ENCODE results near the gene NFE2L2. TPM values are rescaled to one million over a fixed set of nuclear protein-coding genes. Genes with fewer than 3 reads are reported as not detected.

The NFE2L2 gene
- polyA plus RNA-seq, 1 of the 3 experiments (the other 2 are of a cell fraction): 40.9 TPM

- 95% methylated on average over 5 of the region's 5 CpGs for WGBS (ENCODE audit: low lambda C conversion rate)
These were observed 18.5 kb upstream of the NFE2L2 start for GRCh38 chr2:177282787-177283572.

GRCh38 chr2:177282181-177282641 is 17.7 kb upstream of the NFE2L2 start:
- Histone ChIP-seq H3K4me3 (ENCODE audit: low read depth in 2 of 2, low read length in 1 of 2) (no peak overlapping the region), H3K27ac (ENCODE audit: low read depth in 2 of 2, low read length in 1 of 2) (peak overlapping the region in 1 of 2 experiments; percentile 11; a peak in 1 of 4 replicates), H3K4me1 (ENCODE audit: control insufficient read depth in 1 of 2, insufficient read depth in 2 of 2, low read depth in 1 of 2, low read length in 1 of 2) (peaks cover 4 to 14% of the 10 kb centered on the region in 2 experiments; a peak in 2 of 4 replicates), H2AFZ (ENCODE audit: low read depth) (no peak overlapping the region), H3F3A (replicated peaks; ENCODE audit: insufficient read depth) (no peaks in the 10 kb centered on the region), H3K4me2 (no peak overlapping the region; the same call in 1 of the 2 replicates), H4K20me1 (ENCODE audit: insufficient read depth) (no peaks in the 10 kb centered on the region), H3K9me2 (no peaks in the 10 kb centered on the region), H3K27me3 (ENCODE audit: insufficient read depth) (no peaks in the 10 kb centered on the region), H3K9me3 (no peaks in the 10 kb centered on the region), H3K79me2 (ENCODE audit: insufficient read depth) (no peaks in the 10 kb centered on the region), H3K9ac (no peak overlapping the region), H3K36me3 (replicated peaks in 1 of 2; ENCODE audit: control insufficient read depth in 1 of 2, insufficient read depth in 2 of 2, low read length in 1 of 2) (peaks cover 0 to 3% of the 10 kb centered on the region in 2 experiments)
- no peak for DNase-seq
- 36% methylated on average over 3 of the region's 3 CpGs for WGBS (ENCODE audit: low lambda C conversion rate)
- ChIA-PET POLR2A (interaction anchor here (1.3 kb wide), 1 partner anchor 19 kb away, joined by 3 read pairs; no protein-coding TSS in a partner anchor), CTCF (interaction anchor here (0.7 to 4.4 kb wide), 9 partner anchors 9 to 120 kb away, joined by 3 to 25 read pairs (median 5); partner anchors contain the start of gene NFE2L2)
- TF ChIP-seq TCF12 (IDR thresholded peaks at IDR 0.05) (no peak), FOXJ3 (CRISPR knock-in tag; IDR thresholded peaks at IDR 0.05) (no peak), RCOR1 (IDR thresholded peaks at IDR 0.05; ENCODE audit: low read length) (no peak), TAF1 (IDR thresholded peaks at IDR 0.05; ENCODE audit: borderline replicate concordance, low read depth, low read length) (no peak), RXRA (IDR thresholded peaks at IDR 0.05; ENCODE audit: borderline replicate concordance, low read depth) (no peak), SMC3 (IDR thresholded peaks at IDR 0.05; ENCODE audit: low read depth, low read length) (no peak), CTCF (IDR thresholded peaks at IDR 0.05) (no peak), GATA2 (CRISPR knock-in tag; IDR thresholded peaks at IDR 0.05) (no peak), ZBTB33 (IDR thresholded peaks at IDR 0.05; ENCODE audit: borderline replicate concordance, low read depth) (no peak), USF1 (IDR thresholded peaks at IDR 0.05; ENCODE audit: borderline replicate concordance, low read depth) (no peak), NFIC (IDR thresholded peaks at IDR 0.05; ENCODE audit: borderline replicate concordance) (no peak), RFX5 (IDR thresholded peaks at IDR 0.05; ENCODE audit: low read length) (no peak), YY1 (IDR thresholded peaks at IDR 0.05; ENCODE audit: low read depth) (no peak), RAD21 (IDR thresholded peaks at IDR 0.05; ENCODE audit: low read length) (no peak)

More at GRCh38 chr2:177282787-177283572, 18.5 kb upstream of the NFE2L2 start:
- no peak overlapping the region for H3K9ac ChIP-seq
- POLR2A ChIA-PET: interaction anchor here (1.3 to 1.5 kb wide), 2 partner anchors 20 kb away, joined by 3 read pairs; no protein-coding TSS in a partner anchor
- no peaks in the 10 kb centered on the region for H3K9me3 ChIP-seq
- no peak for DNase-seq
- H3K36me3 ChIP-seq (replicated peaks in 1 of 2; ENCODE audit: control insufficient read depth in 1 of 2, insufficient read depth in 2 of 2, low read length in 1 of 2): peaks cover 0 to 5% of the 10 kb centered on the region in 2 experiments
- TF ChIP-seq JUND (IDR thresholded peaks at IDR 0.05) (no peak), USF1 (IDR thresholded peaks at IDR 0.05; ENCODE audit: borderline replicate concordance, low read depth) (no peak), RCOR1 (IDR thresholded peaks at IDR 0.05; ENCODE audit: low read length) (no peak), MAX (IDR thresholded peaks at IDR 0.05; ENCODE audit: low read depth) (no peak), YY1 (IDR thresholded peaks at IDR 0.05; ENCODE audit: low read depth) (no peak), RFX5 (IDR thresholded peaks at IDR 0.05; ENCODE audit: low read length) (no peak), GABPA (IDR thresholded peaks at IDR 0.05; ENCODE audit: low read depth) (no peak), EP300 (IDR thresholded peaks at IDR 0.05; ENCODE audit: borderline replicate concordance in 1 of 2, low read depth in 1 of 2, low read length in 1 of 2) (no peak)
- peaks cover 4 to 14% of the 10 kb centered on the region in 2 experiments; a peak in 2 of 4 replicates for H3K4me1 ChIP-seq (ENCODE audit: control insufficient read depth in 1 of 2, insufficient read depth in 2 of 2, low read depth in 1 of 2, low read length in 1 of 2)
- no peaks in the 10 kb centered on the region for H3K9me2 ChIP-seq
- H3K27ac ChIP-seq (ENCODE audit: low read depth in 2 of 2, low read length in 1 of 2): peak overlapping the region in 1 of 2 experiments; percentile 11; a peak in 1 of 4 replicates
- H3K27me3 ChIP-seq (ENCODE audit: insufficient read depth): no peaks in the 10 kb centered on the region
- H3F3A ChIP-seq (replicated peaks; ENCODE audit: insufficient read depth): no peaks in the 10 kb centered on the region
- H4K20me1 ChIP-seq (ENCODE audit: insufficient read depth): no peaks in the 10 kb centered on the region
- no peak overlapping the region for H3K4me2 ChIP-seq
- CTCF ChIA-PET: interaction anchor here (0.7 to 4.4 kb wide), 11 partner anchors 10 to 480 kb away, joined by 3 to 25 read pairs (median 4); partner anchors contain the start of gene NFE2L2
- H2AFZ ChIP-seq (ENCODE audit: low read depth): no peak overlapping the region
- no peak overlapping the region for H3K4me3 ChIP-seq (ENCODE audit: low read depth in 2 of 2, low read length in 1 of 2)
- no peaks in the 10 kb centered on the region for H3K79me2 ChIP-seq (ENCODE audit: insufficient read depth)
